H1 (cell line): ENCODE measurements around the gene MYORG. TPM values are rescaled to one million over a fixed set of nuclear protein-coding genes. Genes with fewer than 3 reads are reported as not detected.

Experiments used
- ATF3 ChIP-seq: IDR thresholded peaks from 2 replicates; pipeline ENCODE4 v1.6.1; 2011; ENCODE audit warnings: low read depth, mild to moderate bottlenecking, low read length; ENCODE audit not compliant: insufficient read depth
- CTCF ChIP-seq, 3 experiments: IDR thresholded peaks; 1 replicate in 2 of 3; 2 replicates in 1 of 3; pipeline versions ENCODE4 v1.5.1 to v1.6.1; 2011; ENCODE audit warnings: low read length in 3 of 3, mild to moderate bottlenecking in 3 of 3, inconsistent platforms in 2 of 3, low read depth in 1 of 3, moderate library complexity in 1 of 3; ENCODE audit not compliant: insufficient read depth in 1 of 3; ENCODE audit errors: control extremely low read depth in 1 of 3
- MAFK ChIP-seq: IDR thresholded peaks from 2 replicates; pipeline ENCODE4 v1.6.1; 2012; ENCODE audit warnings: low read depth, mild to moderate bottlenecking, improper control_type of control experiment, low read length
- RXRA ChIP-seq: IDR thresholded peaks from 2 replicates; pipeline ENCODE4 v1.6.1; 2011; ENCODE audit warnings: low read depth, mild to moderate bottlenecking, low read length, moderate library complexity; ENCODE audit not compliant: insufficient read depth
- TEAD4 ChIP-seq: IDR thresholded peaks from 2 replicates; pipeline ENCODE4 v1.6.1; 2012; ENCODE audit warnings: low read depth, low read length, inconsistent platforms, mixed read lengths
- polyA plus RNA-seq, 7 experiments: library from polyadenylated mRNA; depleted of rRNA in 3 of 7; stranded (reverse) in 5 of 7; unstranded in 2 of 7; fragments of >200 nt in 5 of 7; fragments of 200-250 nt in 2 of 7; gene quantifications; 1 replicate in 5 of 7; 2 replicates in 1 of 7; 4 replicates in 1 of 7; pipeline versions ENCODE4 v1.2.1 to v1.2.3, GENCODE V29; 2011 to 2013; ENCODE audit warnings: missing spikeins in 2 of 7, mixed read lengths in 2 of 7
- total RNA-seq: library from RNA; stranded (reverse); fragmentation: NEBNext Ultra II Directional; extraction: Animal tissue kit (Norgen Biotek cat#: 25700); gene quantifications from 2 replicates; pipeline ENCODE4 v1.2.1, GENCODE V29; 2021

The MYORG gene
- total and polyA plus RNA-seq, 2 of the 8 experiments (the other 6 are each of a cell fraction or from before 2014, with no cell fraction given) = 1.2 to 5.9 TPM

- no peak for TF ChIP-seq CTCF (IDR thresholded peaks at IDR 0.05; ENCODE audit: control extremely low read depth in 1 of 3, insufficient read depth in 1 of 3, low read depth in 1 of 3, low read length in 3 of 3)
- no peak for TF ChIP-seq RXRA
- TF ChIP-seq ATF3 = no peak
- TF ChIP-seq TEAD4 = no peak
- no peak for TF ChIP-seq MAFK
Observed at GRCh38 chr9:34406219-34406618, 29.5 kb upstream of the MYORG start (continued).
